GM18508 (cell line): ENCODE results near the gene ENHO.
"Not testable (repeated sequence)": the region's sequence is repeated elsewhere in the genome, so short reads cannot be mapped to it uniquely, and the experiment has no call there.

ENCODE experiments used
- ATAC-seq: cut with Tn5 transposase; IDR thresholded peaks from one replicate; pipeline ENCODE4 v1.9.1; 2021; ENCODE audit warnings: moderate number of reproducible peaks; ENCODE audit not compliant: insufficient read depth, unreplicated experiment

ENHO gene

DNA sequence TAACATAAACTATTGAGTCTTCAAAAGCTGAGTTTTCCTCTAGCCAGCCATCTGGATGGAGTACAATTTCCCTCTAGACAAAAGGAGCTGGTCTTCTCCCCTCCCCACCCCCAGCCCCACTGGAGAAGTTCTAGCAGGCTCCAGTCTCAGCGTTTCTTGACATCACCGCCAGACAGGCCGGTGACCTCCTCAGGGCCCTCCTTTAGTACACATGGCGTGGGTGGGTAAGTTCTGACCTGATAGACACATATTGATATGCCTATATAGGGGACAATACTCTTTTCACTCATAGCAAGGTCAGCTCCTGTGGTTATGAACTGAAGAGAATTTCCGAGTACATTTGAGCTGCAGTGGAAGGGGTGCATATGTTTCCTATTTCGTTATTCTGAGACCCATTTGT lies 37.0 kb downstream of the ENHO start:
- no peak for ATAC-seq

DNA sequence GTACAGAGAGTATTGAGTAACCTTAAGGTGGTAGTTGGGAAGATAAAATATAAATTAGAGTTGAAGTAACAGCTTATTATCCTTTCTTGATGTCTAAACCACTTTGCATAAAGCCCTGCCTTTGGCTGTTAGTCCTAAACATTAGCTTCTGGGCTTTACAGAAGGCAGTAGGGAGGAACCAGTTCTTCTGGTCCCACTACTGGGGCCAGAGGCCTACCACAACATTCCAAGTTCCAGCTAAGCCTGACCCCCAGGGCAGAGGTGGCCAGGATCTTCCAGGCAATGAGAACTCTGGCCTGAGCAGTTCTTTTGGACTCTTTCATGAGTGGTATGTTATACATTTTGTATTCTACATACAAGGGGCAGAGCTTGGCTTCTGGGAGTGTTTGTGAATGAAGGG lies 38.1 kb downstream of the ENHO start:
- ATAC-seq, result no peak

DNA sequence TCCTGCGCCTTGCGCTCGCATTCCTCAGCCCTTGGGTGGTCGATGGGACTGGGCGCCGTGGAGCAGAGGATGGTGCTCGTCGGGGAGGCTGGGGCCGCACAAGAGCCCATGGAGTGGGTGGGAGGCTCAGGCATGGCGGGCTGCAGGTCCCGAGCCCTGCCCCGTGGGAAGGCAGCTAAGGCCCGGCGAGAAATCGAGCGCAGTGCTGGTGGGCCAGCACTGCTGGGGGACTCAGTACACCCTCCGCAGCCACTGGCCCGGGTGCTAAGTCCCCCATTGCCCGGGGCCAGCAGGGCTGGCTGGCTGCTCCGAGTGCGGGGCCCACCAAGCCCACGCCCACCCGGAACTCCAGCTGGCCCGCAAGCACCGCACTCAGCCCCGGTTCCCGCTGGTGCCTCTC lies 40.0 kb downstream of the ENHO start:
- not testable (repeated sequence) for ATAC-seq

DNA sequence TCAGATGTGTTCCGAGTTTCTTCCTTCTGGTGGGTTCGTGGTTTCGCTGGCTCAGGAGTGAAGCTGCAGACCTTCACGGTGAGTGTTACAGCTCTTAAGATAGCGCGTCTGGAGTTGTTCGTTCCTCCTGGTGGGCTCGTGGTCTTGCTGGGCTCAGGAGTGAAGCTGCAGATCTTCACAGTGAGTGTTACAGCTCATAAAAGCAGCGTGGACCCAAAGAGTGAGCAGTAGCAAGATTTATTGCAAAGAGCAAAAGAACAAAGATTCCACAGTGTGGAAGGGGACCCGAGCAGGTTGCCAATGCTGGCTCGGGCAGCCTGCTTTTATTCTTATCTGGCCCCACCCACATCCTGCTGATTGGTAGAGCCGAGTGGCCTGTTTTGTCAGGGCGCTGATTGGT lies 41.2 kb downstream of the ENHO start:
- not testable (repeated sequence) for ATAC-seq

- no peak for ATAC-seq
Measured at GRCh38 chr9:34479431-34479866, 43.3 kb downstream of the ENHO start.

DNA sequence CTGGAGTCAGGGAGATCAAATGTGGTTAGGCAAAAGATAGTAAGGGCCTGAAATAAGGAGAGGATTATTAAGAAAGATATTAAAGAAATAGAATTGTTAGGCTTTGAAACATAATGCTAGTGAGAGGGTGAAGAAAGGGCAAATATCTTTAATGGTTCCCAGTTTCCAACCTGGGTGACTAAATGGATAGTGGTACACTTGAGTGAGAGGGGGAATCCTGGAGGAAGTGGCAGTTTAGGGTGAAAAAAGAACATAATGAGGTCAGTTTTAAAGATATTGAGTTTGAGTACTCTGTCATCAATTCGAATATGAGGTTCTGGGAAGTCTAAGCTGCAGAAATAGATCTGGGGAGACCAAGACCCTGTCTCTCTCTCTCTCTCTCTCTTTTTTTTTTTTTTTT lies 45.2 kb downstream of the ENHO start:
- no peak for ATAC-seq

- ATAC-seq, result no peak
Measured at GRCh38 chr9:34475097-34475496, 47.7 kb downstream of the ENHO start.
